H1 (cell line): ENCODE measurements around the gene ZFP1.

Experiments used
- EZH2 ChIP-seq: fragments of 200-600 bp; sonication (generic); IDR thresholded peaks from 2 replicates; pipeline ENCODE4 v1.7.1; 2012; ENCODE audit warnings: low read depth, mild to moderate bottlenecking, moderate library complexity, low read length, inconsistent platforms; ENCODE audit not compliant: severe bottlenecking
- HDAC6 ChIP-seq: IDR thresholded peaks from one replicate; pipeline ENCODE4 v1.7.1; 2012; ENCODE audit warnings: low read depth, mild to moderate bottlenecking, inconsistent platforms, low read length, moderate library complexity
- SP2 ChIP-seq: IDR thresholded peaks from 2 replicates; pipeline ENCODE4 v1.6.1; 2012; ENCODE audit warnings: mild to moderate bottlenecking, low read length, inconsistent platforms
- USF2 ChIP-seq: IDR thresholded peaks from 2 replicates; pipeline ENCODE4 v1.6.1; 2011; ENCODE audit warnings: low read length, improper control_type of control experiment

- TF ChIP-seq HDAC6 (no peak), SP2 (no peak), EZH2 (no peak), USF2 (no peak)
Measured at GRCh38 chr16:75219838-75220237, 71.5 kb downstream of the ZFP1 start.
